Endothelial cell of umbilical vein (primary cell): ENCODE data around the gene SLC2A8. TPM values are rescaled to one million over a fixed set of nuclear protein-coding genes. Genes with fewer than 3 reads are reported as not detected.

Experiments used
- BruUV-seq: library from RNA; stranded (reverse); fragments of 400-500 nt; replicated peaks from 2 replicates; lab custom pipeline; 2021; lab: Mats Ljungman, UMichigan
- CTCF ChIA-PET: fragments of 300-600, 350-600 bp; sonication (Branson Sonifier 250); formaldehyde crosslinking; loops from one replicate; lab custom pipeline; 2021; ENCODE audit warnings: antibody characterized with exemption, inconsistent platforms; lab: Charles Lee
- POLR2A ChIA-PET: fragments of 300-600, 350-600 bp; sonication (Branson Sonifier 250); formaldehyde crosslinking; loops from one replicate; lab custom pipeline; 2021; ENCODE audit warnings: antibody characterized with exemption, inconsistent platforms; lab: Charles Lee
- DNase-seq: peaks from one replicate; pipeline ENCODE4 v3.0.0-alpha.2; 2011; ENCODE audit warnings: low read depth, low spot score
- FAIRE-seq: peaks from 2 replicates; lab custom pipeline; 2011; peaks lifted over from hg19 to GRCh38; lab: Jason Lieb, UNC
- H2AFZ ChIP-seq: 2 replicates; pipeline ENCODE4 v1.6.0; 2012; ENCODE audit warnings: low read depth, low read length, control low read depth, inconsistent platforms
- H3K27ac ChIP-seq: 2 replicates; pipeline ENCODE4 v1.5.1; 2011; ENCODE audit warnings: low read depth, mild to moderate bottlenecking, control low read depth, low read length, moderate library complexity; ENCODE audit not compliant: insufficient read depth
- H3K27me3 ChIP-seq, 2 experiments: 2 replicates each; pipeline versions ENCODE4 v1.6.0 to v1.6.1; 2011; ENCODE audit warnings: low read length in 2 of 2, mixed read lengths in 1 of 2; ENCODE audit not compliant: control insufficient read depth in 2 of 2, insufficient read depth in 2 of 2
- H3K36me3 ChIP-seq, 2 experiments: 2 replicates in 1 of 2; 3 replicates in 1 of 2; pipeline ENCODE4 v1.5.1; 2011; ENCODE audit warnings: low read length in 2 of 2, mild to moderate bottlenecking in 1 of 2, moderate library complexity in 1 of 2; ENCODE audit not compliant: control insufficient read depth in 2 of 2, insufficient read depth in 2 of 2; ENCODE audit errors: extremely low read depth in 1 of 2
- H3K4me1 ChIP-seq: 3 replicates; pipeline ENCODE4 v1.5.1; 2011; ENCODE audit warnings: mild to moderate bottlenecking, low read length; ENCODE audit not compliant: control insufficient read depth, insufficient read depth; ENCODE audit errors: extremely low read depth
- H3K4me2 ChIP-seq: 2 replicates; pipeline ENCODE4 v1.6.1; 2011; ENCODE audit warnings: low read length, control low read depth, mixed read lengths; ENCODE audit not compliant: insufficient read depth
- H3K4me3 ChIP-seq, 3 experiments: fragments of 200-600 bp in 1 of 3; sonication (generic), shearing (Covaris generic) in 1 of 3; replicated peaks in 1 of 3; 2 replicates each; pipeline ENCODE4 v1.5.1; 2011 to 2016; ENCODE audit warnings: control low read depth in 3 of 3, low read length in 3 of 3, mild to moderate bottlenecking in 2 of 3, inconsistent platforms in 1 of 3, low read depth in 1 of 3, moderate library complexity in 1 of 3; ENCODE audit not compliant: insufficient read depth in 1 of 3
- H3K79me2 ChIP-seq: 2 replicates; pipeline ENCODE4 v1.6.0; 2012; ENCODE audit warnings: low read length, inconsistent platforms; ENCODE audit not compliant: control insufficient read depth, insufficient read depth
- H3K9ac ChIP-seq: replicated peaks from 2 replicates; pipeline ENCODE3; 2011; ENCODE audit warnings: low read length, control low read depth; ENCODE audit not compliant: insufficient read depth; ENCODE audit errors: extremely low read depth
- H3K9me1 ChIP-seq: replicated peaks from 3 replicates; pipeline ENCODE4 v1.6.0; 2011; ENCODE audit warnings: mild to moderate bottlenecking, low read length; ENCODE audit not compliant: control insufficient read depth, insufficient read depth; ENCODE audit errors: extremely low read depth
- H3K9me3 ChIP-seq: replicated peaks from 2 replicates; pipeline ENCODE4 v1.5.1; 2012; ENCODE audit warnings: low read length, inconsistent platforms; ENCODE audit not compliant: control insufficient read depth, insufficient read depth
- H4K20me1 ChIP-seq: replicated peaks from 2 replicates; pipeline ENCODE3; 2011; ENCODE audit warnings: mild to moderate bottlenecking, low read length; ENCODE audit not compliant: control insufficient read depth, insufficient read depth; ENCODE audit errors: extremely low read depth
- CTCF ChIP-seq, 2 donors: IDR thresholded peaks; 1 replicate in 1 of 2; 2 replicates in 1 of 2; pipeline ENCODE4 v1.5.1; 2011; ENCODE audit warnings: low read length in 2 of 2, mild to moderate bottlenecking in 2 of 2, moderate library complexity in 2 of 2, control low read depth in 1 of 2, inconsistent platforms in 1 of 2, low read depth in 1 of 2; ENCODE audit not compliant: insufficient read depth in 1 of 2; ENCODE audit errors: extremely low read depth in 1 of 2
- EZH2 ChIP-seq: IDR thresholded peaks from 2 replicates; pipeline ENCODE4 v1.6.1; 2012; ENCODE audit warnings: borderline replicate concordance, low read depth, mild to moderate bottlenecking, moderate library complexity, low read length, inconsistent platforms; ENCODE audit not compliant: severe bottlenecking
- FOS ChIP-seq: IDR thresholded peaks from 2 replicates; pipeline ENCODE4 v1.6.1; 2011; ENCODE audit warnings: mild to moderate bottlenecking, low read length, moderate library complexity, borderline replicate concordance; ENCODE audit not compliant: insufficient read depth
- GATA2 ChIP-seq: IDR thresholded peaks from 2 replicates; pipeline ENCODE4 v1.7.0; 2011; ENCODE audit warnings: low read depth, mild to moderate bottlenecking, moderate library complexity, mixed read lengths, low read length; ENCODE audit not compliant: insufficient read length, insufficient read depth
- JUN ChIP-seq: IDR thresholded peaks from 2 replicates; pipeline ENCODE4 v1.6.1; 2011; ENCODE audit warnings: borderline replicate concordance, low read depth; ENCODE audit not compliant: insufficient read length, insufficient read depth
- MYC ChIP-seq: IDR thresholded peaks from one replicate; pipeline ENCODE4 v1.6.1; 2011; ENCODE audit warnings: mild to moderate bottlenecking, low read depth, low read length
- POLR2A ChIP-seq: IDR thresholded peaks from 2 replicates; pipeline ENCODE4 v1.6.1; 2012; ENCODE audit warnings: low read depth, mild to moderate bottlenecking, control low read depth, low read length
- POLR2AphosphoS5 ChIP-seq: IDR thresholded peaks from 2 replicates; pipeline ENCODE4 v1.6.1; 2012; ENCODE audit warnings: low read depth, mild to moderate bottlenecking, control low read depth, low read length, moderate library complexity; ENCODE audit not compliant: insufficient read depth
- dilution Hi-C: fragments of 300-500 bp; cut with MboI; formaldehyde crosslinking; loops from one replicate; pipeline ENCODE4 v1.15.0; 2019; ENCODE audit warnings: low sequenced_read_pairs; ENCODE audit not compliant: extremely low pct_ligation_motif_present
- intact Hi-C: fragments of 100-400 bp; cut with micrococcal nuclease; formaldehyde crosslinking; loops from one replicate; pipeline ENCODE4 v1.10.0; 2022
- polyA plus RNA-seq, 4 experiments: library from polyadenylated mRNA; depleted of rRNA in 3 of 4; stranded (reverse) in 3 of 4; unstranded in 1 of 4; fragments of >200 nt; gene quantifications; 2 replicates each; pipeline versions ENCODE4 v1.2.1 to v1.2.3, GENCODE V29; 2011 to 2012; ENCODE audit warnings: missing spikeins in 1 of 4
- total RNA-seq: library from RNA; stranded (reverse); gene quantifications from 2 replicates; pipeline ENCODE4 v1.2.3, GENCODE V29; 2021
- TF ChIP-seq, protein P1 (sequence below): IDR thresholded peaks from 2 replicates; pipeline ENCODE4 v1.6.1; 2011; ENCODE audit not compliant: insufficient read depth, insufficient read length

SLC2A8 gene
- total and polyA plus RNA-seq, 2 donors (not counting 3 experiments of a cell fraction or from before 2014, with no cell fraction given), result 19.3 to 26.1 TPM

GRCh38 chr9:127419348-127419747 lies 22.4 kb downstream of the SLC2A8 start:
- Histone ChIP-seq H3K9ac (no peak overlapping the region), H3K36me3 (no peaks in the 10 kb centered on the region), H3K27ac (no peak overlapping the region), H3K27me3 (no peaks in the 10 kb centered on the region), H3K9me1 (no peaks in the 10 kb centered on the region), H3K4me3 (no peak overlapping the region), H3K4me2 (no peak overlapping the region), H4K20me1 (no peaks in the 10 kb centered on the region), H3K79me2 (peaks cover 5% of the 10 kb centered on the region), H3K9me3 (no peaks in the 10 kb centered on the region), H3K4me1 (peaks cover 14% of the 10 kb centered on the region), H2AFZ (no peak overlapping the region)
- TF ChIP-seq JUN (no peak), POLR2A (no peak), EZH2 (no peak), MYC (no peak), CTCF (IDR thresholded peaks at IDR 0.05; ENCODE audit: extremely low read depth in 1 of 2, insufficient read depth in 1 of 2, low read depth in 1 of 2, low read length in 2 of 2) (no peak), POLR2AphosphoS5 (no peak), GATA2 (no peak), FOS (no peak)
- TF ChIP-seq, protein P1, sequence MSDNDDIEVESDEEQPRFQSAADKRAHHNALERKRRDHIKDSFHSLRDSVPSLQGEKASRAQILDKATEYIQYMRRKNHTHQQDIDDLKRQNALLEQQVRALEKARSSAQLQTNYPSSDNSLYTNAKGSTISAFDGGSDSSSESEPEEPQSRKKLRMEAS, result no peak
- intact Hi-C loops (no loop called here), dilution Hi-C loops (no loop called here)
- ChIA-PET POLR2A (no interaction called here), CTCF (no interaction called here)
- DNase-seq (no peak), FAIRE-seq (no peak)
- no TSS peak for BruUV-seq
